Tongue (tissue), 2 donors: ENCODE data around the gene EXD3. TPM values are rescaled to one million over a fixed set of nuclear protein-coding genes. Genes with fewer than 3 reads are reported as not detected.
"Not testable (repeated sequence)": the region's sequence is repeated elsewhere in the genome, so short reads cannot be mapped to it uniquely, and the experiment has no call there.

ENCODE experiments used
- DNase-seq: peaks from one replicate; pipeline ENCODE4 v3.0.0-alpha.2; 2015
- total RNA-seq: library from RNA; depleted of rRNA; stranded (reverse); fragments of >200 nt; gene quantifications from one replicate; pipeline ENCODE4 v1.2.3, GENCODE V29; 2014

Gene EXD3
- total RNA-seq, 1 donor from 2014 or later: 19.9 TPM

- DNase-seq: no peak
Measured at GRCh38 chr9:137393176-137394150, 29.5 kb downstream of the EXD3 start.

GRCh38 chr9:137392232-137393007, 30.5 kb downstream of the EXD3 start:
- no peak for DNase-seq

DNA sequence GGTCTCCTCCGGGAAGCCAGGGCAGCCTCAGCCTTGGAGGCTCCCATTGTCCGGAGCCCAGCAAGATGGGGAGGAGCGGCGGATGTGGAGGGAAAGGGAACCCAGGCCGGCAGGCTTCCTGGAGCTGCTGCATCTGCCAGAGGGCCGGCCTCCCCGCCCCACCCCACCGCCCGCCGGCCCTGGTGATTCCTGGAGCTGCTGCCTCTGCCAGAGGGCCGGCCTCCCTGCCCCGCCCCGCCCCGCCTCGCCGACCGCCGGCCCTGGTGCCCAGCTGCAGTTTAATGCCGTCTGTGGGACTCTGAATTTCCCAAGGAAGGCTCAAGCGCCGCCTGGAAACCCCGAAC, 31.6 kb downstream of the EXD3 start:
- no peak for DNase-seq

- peak; percentile 70 for DNase-seq
Measured at GRCh38 chr9:137390553-137391410, 32.2 kb downstream of the EXD3 start.

GRCh38 chr9:137389428-137389746, 33.6 kb downstream of the EXD3 start:
- no peak for DNase-seq

GRCh38 chr9:137388589-137389427, 34.2 kb downstream of the EXD3 start:
- DNase-seq: no peak

- DNase-seq: no peak
Measured at GRCh38 chr9:137387891-137388560, 34.9 kb downstream of the EXD3 start.

GRCh38 chr9:137387114-137387890, 35.7 kb downstream of the EXD3 start:
- DNase-seq: no peak

DNA sequence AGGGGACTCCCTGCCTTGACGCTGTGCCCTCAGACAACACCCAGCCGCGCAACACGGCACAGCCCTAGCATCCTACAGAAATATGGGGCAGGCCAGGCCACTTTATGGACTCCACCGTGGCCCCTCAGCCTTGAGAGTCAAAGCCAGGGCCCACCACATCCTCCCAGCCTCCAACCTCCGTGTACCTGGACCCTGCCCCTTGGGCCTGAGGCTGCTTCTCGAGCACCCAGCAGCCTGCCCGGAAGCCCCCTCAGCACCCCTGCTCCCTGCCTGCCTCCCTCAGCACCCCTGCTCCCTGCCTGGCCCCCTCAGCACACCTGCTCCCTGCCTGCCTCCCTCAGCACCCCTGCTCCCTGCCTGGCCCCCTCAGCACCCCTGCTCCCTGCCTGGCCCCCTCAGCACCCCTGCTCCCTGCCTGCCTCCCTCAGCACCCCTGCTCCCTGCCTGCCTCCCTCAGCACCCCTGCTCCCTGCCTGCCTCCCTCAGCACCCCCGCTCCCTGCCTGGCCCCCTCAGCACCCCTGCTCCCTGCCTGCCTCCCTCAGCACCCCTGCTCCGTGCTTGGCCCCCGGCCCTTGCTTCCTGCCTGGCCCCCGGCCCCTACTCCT, 36.4 kb downstream of the EXD3 start:
- DNase-seq: not testable (repeated sequence)

- DNase-seq: no peak
Measured at GRCh38 chr9:137385061-137385655, 37.8 kb downstream of the EXD3 start.

- DNase-seq: no peak
Measured at GRCh38 chr9:137383784-137384756, 38.9 kb downstream of the EXD3 start.

DNA sequence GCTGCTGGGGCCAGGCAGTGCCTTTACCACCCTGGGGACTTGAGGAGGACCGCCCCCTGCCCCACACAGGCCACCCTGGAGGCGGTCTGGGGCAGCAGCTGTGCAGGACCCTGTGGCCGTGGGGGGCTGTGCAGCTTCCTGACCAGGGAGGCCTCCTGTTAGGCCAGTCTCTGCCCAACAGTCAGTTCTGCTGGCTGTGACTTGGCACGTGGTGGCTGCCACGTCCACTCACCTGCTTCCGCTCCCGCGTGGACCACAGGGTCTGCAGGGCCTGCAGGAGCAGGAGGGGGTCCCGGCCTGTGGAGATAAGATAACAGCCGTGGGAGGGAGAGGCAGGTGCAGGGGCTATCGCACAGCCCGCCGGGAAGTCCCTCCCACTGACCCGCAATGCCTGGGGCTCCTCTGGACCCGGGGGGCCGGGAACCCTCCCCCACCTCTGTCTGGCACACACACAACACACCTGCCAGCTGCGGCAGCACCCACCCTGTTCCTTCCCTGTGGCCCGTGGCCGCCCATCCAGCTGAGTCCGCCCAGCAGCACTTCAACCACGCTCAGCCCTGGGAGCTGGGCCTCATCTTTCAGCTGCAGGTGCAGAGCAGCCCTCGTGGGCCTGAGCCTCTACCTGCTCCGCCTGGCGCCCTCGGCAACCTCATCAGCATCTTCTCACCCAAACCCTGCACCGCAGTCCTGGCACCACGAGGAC, 39.7 kb downstream of the EXD3 start:
- no peak for DNase-seq

DNA sequence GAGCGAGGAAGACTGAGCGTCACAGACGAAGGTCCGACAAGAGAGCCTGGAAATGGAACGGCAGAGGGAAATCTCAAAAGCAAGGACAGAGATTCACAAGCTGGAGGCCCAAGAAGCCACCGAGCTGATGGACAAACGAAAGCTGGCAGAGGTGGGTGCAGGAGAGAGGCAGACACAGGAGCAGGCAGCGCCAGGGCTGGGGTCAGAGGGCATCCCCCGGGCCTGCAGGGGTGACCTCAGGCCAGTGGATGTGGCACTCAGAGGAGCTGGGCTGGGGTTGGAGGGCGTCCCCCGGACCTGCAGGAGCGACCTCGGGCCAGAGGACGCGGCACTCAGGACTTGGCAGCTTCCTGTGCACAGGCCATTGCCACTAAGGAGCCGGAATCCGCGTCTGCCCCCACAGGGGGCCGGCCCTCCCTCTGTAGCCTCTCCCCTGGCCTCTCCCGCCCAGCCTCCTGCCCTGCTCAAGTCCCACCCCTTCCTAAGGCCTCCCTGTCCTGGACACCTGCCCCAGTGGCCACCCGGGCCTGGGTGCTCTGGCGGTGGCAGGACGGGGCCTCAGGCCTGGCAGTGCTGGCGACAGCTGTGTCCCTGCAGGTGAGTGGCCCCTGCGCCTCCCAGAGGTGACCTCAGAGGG, 40.4 kb downstream of the EXD3 start:
- DNase-seq: no peak

DNA sequence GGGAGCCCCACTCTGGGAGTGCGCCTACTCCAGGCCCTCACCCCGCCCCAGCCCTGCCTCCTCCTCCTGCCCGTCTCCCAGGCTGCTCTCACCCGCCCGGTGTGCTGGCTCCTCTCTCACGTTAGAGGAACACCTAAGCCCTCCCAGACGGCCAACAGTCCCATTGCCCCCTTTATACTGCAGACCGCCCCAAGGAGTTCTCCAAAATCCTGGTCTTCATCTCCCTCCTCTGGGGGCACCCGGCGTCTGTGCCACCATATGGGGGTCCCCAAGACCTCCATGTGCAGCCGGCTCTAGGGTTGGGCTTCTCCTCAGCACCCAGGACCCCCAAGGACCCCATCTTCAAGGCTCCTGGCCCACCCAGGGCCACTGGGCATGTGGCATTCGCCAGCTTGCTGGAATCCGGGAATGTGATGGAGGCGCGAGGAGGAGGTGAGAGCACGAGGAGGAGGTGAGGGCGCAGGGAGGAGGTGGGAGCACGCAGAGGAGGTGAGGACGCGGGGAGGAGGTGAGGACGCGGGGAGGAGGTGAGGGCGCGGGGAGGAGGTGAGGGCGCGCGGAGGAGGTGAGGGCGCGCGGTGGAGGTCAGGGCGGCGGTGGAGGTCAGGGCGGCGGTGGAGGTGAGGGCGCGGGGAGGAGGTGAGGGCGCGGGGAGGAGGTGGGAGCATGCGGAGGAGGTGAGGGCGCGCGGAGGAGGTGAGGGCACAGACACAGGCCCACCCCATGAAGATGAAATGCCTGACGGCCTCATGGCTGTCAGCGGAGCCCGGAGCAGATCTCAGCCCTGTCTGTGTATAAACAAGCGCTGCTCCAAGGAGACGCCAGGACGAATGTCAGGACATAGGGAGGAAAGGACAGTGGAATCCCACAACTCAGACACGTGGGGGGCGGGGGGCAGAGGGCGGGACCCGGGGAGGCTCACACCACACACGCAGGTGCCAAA, 41.2 kb downstream of the EXD3 start:
- DNase-seq: no peak

GRCh38 chr9:137380606-137381005, 42.4 kb downstream of the EXD3 start:
- DNase-seq: no peak

- DNase-seq: no peak
Measured at GRCh38 chr9:137380171-137380570, 42.8 kb downstream of the EXD3 start.
